Testis (tissue), 3 donors: ENCODE measurements around the gene LRP8. TPM values are rescaled to one million over a fixed set of nuclear protein-coding genes. Genes with fewer than 3 reads are reported as not detected.

Experiments
- DNase-seq: peaks from one replicate; pipeline ENCODE4 v3.0.0-alpha.2; 2019
- H3K27ac ChIP-seq, 2 donors: fragments of 200-600 bp; sonication (generic); one replicate each; pipeline ENCODE4 v1.5.1; 2019
- H3K27me3 ChIP-seq: fragments of 200-600 bp; sonication (generic); one replicate; pipeline ENCODE4 v1.5.1; 2019
- H3K36me3 ChIP-seq: fragments of 200-600 bp; sonication (generic); one replicate; pipeline ENCODE4 v1.5.1; 2017; ENCODE audit warnings: low read depth; ENCODE audit errors: missing control alignments
- H3K4me1 ChIP-seq: fragments of 200-600 bp; sonication (generic); one replicate; pipeline ENCODE4 v1.5.1; 2019
- H3K4me3 ChIP-seq, 2 donors: fragments of 200-600 bp; sonication (generic); one replicate each; pipeline ENCODE4 v1.5.1; 2017 to 2019
- H3K9me3 ChIP-seq: fragments of 200-600 bp; sonication (generic); one replicate; pipeline ENCODE4 v1.5.1; 2017
- POLR2A ChIP-seq: fragments of 450-650 bp; IDR thresholded peaks from one replicate; pipeline ENCODE4 v1.6.1; 2017; ENCODE audit warnings: antibody characterized with exemption, mild to moderate bottlenecking, moderate library complexity
- WGBS, 2 donors: methylation state at CpG; one replicate each; pipeline ENCODE4 v1.1.5; 2018; 5-methylcytosine and 5-hydroxymethylcytosine counted together
- intact Hi-C: fragments of 100-400 bp; cut with DNase I; formaldehyde crosslinking; loops from one replicate; pipeline ENCODE4 v1.15.1; 2023; ENCODE audit warnings: low total_unique reads
- polyA plus RNA-seq: library from polyadenylated mRNA; stranded (reverse); fragments of 350-450 nt; fragmentation: Illumina TruSeq; extraction: RNeasy Lipid Tissue Mini Kit (QIAGEN cat#74804); gene quantifications from one replicate; pipeline ENCODE4 v1.2.3, GENCODE V29; 2014; ENCODE audit warnings: low read depth, low replicate concordance; ENCODE audit not compliant: insufficient read depth
- total RNA-seq, 2 donors: library from RNA; depleted of rRNA; stranded (reverse); fragments of >200 nt; gene quantifications; one replicate each; pipeline ENCODE4 v1.2.3, GENCODE V29; 2016
- TF ChIP-seq, protein P1 (sequence below), 3 experiments: fragments of 450-650 bp in 2 of 3; fragments of 200-600 bp in 1 of 3; sonication (generic) in 1 of 3; IDR thresholded peaks; one replicate each; pipeline ENCODE4 v1.5.1; 2016 to 2019; ENCODE audit warnings: antibody characterized with exemption in 3 of 3, mild to moderate bottlenecking in 2 of 3, moderate library complexity in 1 of 3

LRP8 gene
- total and polyA plus RNA-seq, 3 donors from 2014 or later: 64.3 to 253 (median 223) TPM

DNA sequence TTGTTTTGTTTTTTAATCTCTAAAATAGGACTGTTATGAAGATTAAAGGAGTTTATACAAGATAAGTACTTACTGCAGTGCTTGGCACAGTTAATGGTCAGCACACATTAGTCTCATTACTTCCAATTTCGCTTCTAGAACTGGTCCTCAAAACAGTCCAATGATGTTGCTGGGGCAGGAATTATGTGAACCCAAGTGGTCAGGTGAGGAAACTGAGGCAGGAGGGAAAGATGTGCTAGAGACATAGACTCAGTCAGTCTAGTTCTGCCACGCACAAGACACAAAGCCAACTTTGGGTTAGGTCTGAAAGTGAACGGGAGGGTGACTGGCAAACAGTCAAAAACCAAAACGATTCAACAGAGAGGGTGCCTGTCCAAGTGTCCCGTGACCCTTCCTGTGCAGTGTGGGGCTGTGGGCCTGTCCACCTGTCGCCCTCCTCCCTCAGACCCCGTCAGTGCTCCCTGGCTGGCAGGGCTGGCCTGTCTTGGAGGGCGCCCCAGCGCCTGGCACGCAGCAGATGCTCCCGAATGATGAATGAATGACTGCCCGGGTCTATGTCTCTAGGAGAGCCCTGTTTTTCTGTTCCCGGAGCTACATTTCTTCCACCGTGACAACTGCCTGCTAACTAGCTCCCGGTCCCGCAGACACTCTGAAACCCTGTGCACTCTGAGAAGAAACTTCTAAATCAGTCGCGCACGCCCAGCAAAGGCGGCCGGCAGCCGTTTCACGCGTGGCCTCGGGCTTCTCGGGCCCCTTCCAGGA is 2.4 kb downstream of the LRP8 start:
- intact Hi-C loops: no loop called here
- Histone ChIP-seq H3K9me3 (no peaks in the 10 kb centered on the region), H3K4me3 (peak overlapping the region; percentile 66 to 74), H3K36me3 (no peaks in the 10 kb centered on the region), H3K4me1 (peaks cover 31% of the 10 kb centered on the region), H3K27ac (peak overlapping the region; percentile 38 to 63), H3K27me3 (no peaks in the 10 kb centered on the region)
- 21 to 50% methylated on average over 15 to 26 of the region's 26 CpGs for WGBS, 2 donors
- TF ChIP-seq, protein P1, sequence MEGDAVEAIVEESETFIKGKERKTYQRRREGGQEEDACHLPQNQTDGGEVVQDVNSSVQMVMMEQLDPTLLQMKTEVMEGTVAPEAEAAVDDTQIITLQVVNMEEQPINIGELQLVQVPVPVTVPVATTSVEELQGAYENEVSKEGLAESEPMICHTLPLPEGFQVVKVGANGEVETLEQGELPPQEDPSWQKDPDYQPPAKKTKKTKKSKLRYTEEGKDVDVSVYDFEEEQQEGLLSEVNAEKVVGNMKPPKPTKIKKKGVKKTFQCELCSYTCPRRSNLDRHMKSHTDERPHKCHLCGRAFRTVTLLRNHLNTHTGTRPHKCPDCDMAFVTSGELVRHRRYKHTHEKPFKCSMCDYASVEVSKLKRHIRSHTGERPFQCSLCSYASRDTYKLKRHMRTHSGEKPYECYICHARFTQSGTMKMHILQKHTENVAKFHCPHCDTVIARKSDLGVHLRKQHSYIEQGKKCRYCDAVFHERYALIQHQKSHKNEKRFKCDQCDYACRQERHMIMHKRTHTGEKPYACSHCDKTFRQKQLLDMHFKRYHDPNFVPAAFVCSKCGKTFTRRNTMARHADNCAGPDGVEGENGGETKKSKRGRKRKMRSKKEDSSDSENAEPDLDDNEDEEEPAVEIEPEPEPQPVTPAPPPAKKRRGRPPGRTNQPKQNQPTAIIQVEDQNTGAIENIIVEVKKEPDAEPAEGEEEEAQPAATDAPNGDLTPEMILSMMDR (IDR thresholded peaks at IDR 0.05): no peak
- TF ChIP-seq POLR2A: no peak
- DNase-seq: no peak

DNA sequence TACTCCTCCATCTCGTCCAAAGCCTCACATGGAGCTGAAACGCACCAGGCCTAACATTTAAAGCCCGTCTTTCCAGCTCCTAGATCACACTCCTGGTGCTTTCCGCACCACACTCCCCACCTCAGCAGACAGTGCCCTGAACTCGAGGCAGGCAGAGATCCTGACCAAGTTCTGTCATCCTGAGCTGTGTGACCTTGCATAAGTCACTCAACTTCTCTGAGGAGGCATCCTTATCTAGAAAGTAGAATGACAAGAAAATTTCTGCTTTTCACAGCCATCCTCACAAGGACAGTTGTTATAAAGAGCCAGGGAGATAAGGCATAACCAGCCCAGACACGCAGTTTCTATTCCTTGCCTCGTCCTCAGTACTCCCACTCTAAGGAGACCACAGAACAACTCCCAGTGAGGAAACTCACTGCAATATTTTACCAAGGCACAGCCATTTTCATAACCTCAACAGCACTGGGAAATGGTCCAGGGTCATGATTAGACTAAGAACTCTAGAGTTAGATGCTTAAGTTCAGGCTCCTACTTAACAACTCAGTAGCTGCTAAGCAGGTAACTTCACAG is 3.1 kb downstream of the LRP8 start:
- Histone ChIP-seq H3K4me3 (no peak overlapping the region), H3K27ac (peak overlapping the region in 1 of 2 donors; percentile 63), H3K9me3 (no peaks in the 10 kb centered on the region), H3K4me1 (peaks cover 35% of the 10 kb centered on the region), H3K27me3 (no peaks in the 10 kb centered on the region), H3K36me3 (no peaks in the 10 kb centered on the region)
- DNase-seq: peak; percentile 66
- TF ChIP-seq, protein P1 (IDR thresholded peaks at IDR 0.05): no peak
- no peak for TF ChIP-seq POLR2A
- intact Hi-C loops: no loop called here
- 73 to 81% methylated on average over 7 of the region's 7 CpGs for WGBS, 2 donors

DNA sequence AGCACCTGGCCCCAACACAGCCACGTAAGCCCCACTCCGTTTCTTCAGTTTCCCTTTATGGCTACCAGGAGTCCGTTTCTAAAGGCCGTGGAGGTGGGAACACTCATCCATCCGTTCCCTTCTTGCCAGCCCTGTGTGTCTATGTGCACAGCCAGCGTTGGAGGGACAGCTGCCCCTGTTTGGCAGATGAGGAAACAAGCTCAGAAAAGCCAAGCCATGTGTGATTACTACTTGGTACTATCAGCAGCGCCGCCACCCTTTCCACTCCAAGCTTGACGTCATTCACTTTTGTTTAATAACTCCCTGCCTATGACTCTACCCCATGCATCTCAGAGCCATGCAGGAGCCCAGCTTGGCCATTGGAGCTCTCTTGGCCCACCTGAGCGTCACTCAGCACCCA is 3.5 kb downstream of the LRP8 start:
- intact Hi-C loops: no loop called here
- 78 to 87% methylated on average over 10 of the region's 10 CpGs for WGBS, 2 donors

DNA sequence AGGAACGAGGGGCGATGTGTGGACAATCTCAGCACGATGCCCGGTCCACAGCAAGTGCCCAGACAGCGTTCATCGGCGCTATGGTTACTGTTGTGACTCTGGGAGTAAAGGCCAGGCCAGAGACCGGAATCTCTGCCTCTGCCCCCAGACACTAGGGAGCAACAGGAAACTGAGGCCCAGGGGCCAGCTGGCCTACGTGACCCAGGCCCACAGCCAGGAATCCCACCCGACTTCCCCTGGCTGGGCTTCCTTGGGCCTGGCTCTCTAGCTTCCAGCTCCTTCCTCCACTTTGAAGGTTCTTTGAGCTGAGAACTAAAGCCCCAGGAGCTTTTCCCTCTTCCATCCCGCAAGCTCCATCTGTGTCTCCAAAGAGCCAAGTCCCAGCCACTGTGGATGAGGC is 4.6 kb downstream of the LRP8 start:
- peaks cover 34% of the 10 kb centered on the region for H3K4me1 ChIP-seq
- TF ChIP-seq, protein P1 (IDR thresholded peaks at IDR 0.05): no peak
- no peak for TF ChIP-seq POLR2A
- H3K27ac ChIP-seq: peak overlapping the region in 1 of 2 donors; percentile 30
- WGBS, 2 donors: 90 to 93% methylated on average over 11 of the region's 11 CpGs
- no peak overlapping the region for H3K4me3 ChIP-seq
- intact Hi-C loops: no loop called here
- no peak for DNase-seq
- H3K36me3 ChIP-seq: no peaks in the 10 kb centered on the region
- no peaks in the 10 kb centered on the region for H3K9me3 ChIP-seq
- H3K27me3 ChIP-seq: no peaks in the 10 kb centered on the region

More for the DNA sequence above, 3.5 kb downstream of the LRP8 start:
- Histone ChIP-seq H3K4me3 (no peak overlapping the region), H3K27me3 (no peaks in the 10 kb centered on the region), H3K4me1 (peaks cover 37% of the 10 kb centered on the region), H3K27ac (peak overlapping the region in 1 of 2 donors; percentile 55), H3K36me3 (no peaks in the 10 kb centered on the region), H3K9me3 (no peaks in the 10 kb centered on the region)
- no peak for TF ChIP-seq POLR2A
- TF ChIP-seq, protein P1 (IDR thresholded peaks at IDR 0.05): no peak
- DNase-seq: no peak
